Heart left ventricle (tissue), 16 donors: ENCODE measurements around the gene BBS4. TPM values are rescaled to one million over a fixed set of nuclear protein-coding genes. Genes with fewer than 3 reads are reported as not detected.

Experiments used
- ATAC-seq, 4 donors: fragments of 200-7000 bp; cut with Tn5 transposase; one replicate each; pipeline ENCODE4 v1.9.1; 2020 to 2022; ENCODE audit warnings: moderate library complexity in 4 of 4, mild to moderate bottlenecking in 3 of 4, moderate number of reproducible peaks in 1 of 4
- DNase-seq, 5 donors: peaks; one replicate each; pipeline ENCODE4 v3.0.0-alpha.2; 2020
- H3K27ac ChIP-seq, 12 donors: fragments of 200-600 bp; sonication (generic) in 4 of 12; one replicate each; pipeline versions ENCODE4 v1.5.0 to v1.8.0; 2016 to 2022; ENCODE audit warnings: mild to moderate bottlenecking in 2 of 12
- H3K27me3 ChIP-seq, 9 donors: fragments of 200-600 bp; sonication (generic) in 2 of 9; one replicate each; pipeline versions ENCODE4 v1.5.1 to v1.8.0; 2016 to 2022; ENCODE audit warnings: mild to moderate bottlenecking in 3 of 9
- H3K36me3 ChIP-seq, 9 donors: fragments of 200-600 bp; sonication (generic) in 2 of 9; one replicate each; pipeline versions ENCODE4 v1.5.0 to v1.8.0; 2018 to 2022; ENCODE audit warnings: mild to moderate bottlenecking in 2 of 9
- H3K4me1 ChIP-seq, 12 donors: fragments of 200-600 bp; sonication (generic) in 4 of 12; one replicate each; pipeline versions ENCODE4 v1.5.0 to v1.8.0; 2016 to 2022; ENCODE audit warnings: mild to moderate bottlenecking in 3 of 12
- H3K4me3 ChIP-seq, 12 donors: fragments of 200-600 bp; sonication (generic) in 4 of 12; one replicate each; pipeline versions ENCODE4 v1.5.0 to v1.8.0; 2017 to 2022; ENCODE audit warnings: mild to moderate bottlenecking in 9 of 12, moderate library complexity in 4 of 12
- H3K9me3 ChIP-seq, 12 donors: fragments of 200-600 bp; sonication (generic) in 4 of 12; one replicate each; pipeline versions ENCODE4 v1.5.0 to v1.8.0; 2016 to 2022; ENCODE audit warnings: mild to moderate bottlenecking in 1 of 12
- POLR2A ChIP-seq, 2 donors: fragments of 450-650 bp; IDR thresholded peaks; one replicate each; pipeline ENCODE4 v1.6.1; 2017; ENCODE audit warnings: antibody characterized with exemption in 2 of 2, mild to moderate bottlenecking in 2 of 2, moderate library complexity in 2 of 2
- WGBS, 4 donors: extraction: QIAGEN DNeasy Blood & Tissue Kit in 2 of 4; methylation state at CpG; one replicate each; pipeline versions ENCODE4 v1.1.5 to v1.1.7; 2013 to 2018; 5-methylcytosine and 5-hydroxymethylcytosine counted together
- intact Hi-C, 10 donors: fragments of 100-400 bp; cut with DNase I; formaldehyde crosslinking; loops; one replicate each; pipeline versions ENCODE4 v1.11.1 to v1.14.2; 2022
- polyA plus RNA-seq, 2 donors: library from polyadenylated mRNA; stranded (reverse); fragments of 200-250 nt; gene quantifications; one replicate each; pipeline ENCODE4 v1.2.3, GENCODE V29; 2013
- total RNA-seq, 9 donors: library from RNA; depleted of rRNA in 2 of 9; stranded (reverse); fragments of >200 nt in 2 of 9; fragmentation: NEBNext Ultra II Directional in 3 of 9; extraction: Animal tissue kit (Norgen Biotek cat#: 25700) in 3 of 9; gene quantifications; one replicate each; pipeline versions ENCODE4 v1.1.0 to v1.2.4, GENCODE V29; 2016 to 2023
- TF ChIP-seq, protein P1 (sequence below), 12 donors: fragments of 200-600 bp; sonication (generic) in 4 of 12; IDR thresholded peaks; one replicate each; pipeline versions ENCODE4 v1.5.0 to v1.8.0; 2018 to 2022; ENCODE audit warnings: antibody characterized with exemption in 12 of 12, mild to moderate bottlenecking in 5 of 12
- donor health status: ischemic (EF 13 %, LVEDD 7.1; RV severe dilation, severe dysfunction).
- donor health status: healthy with polysubstance abuse.
- donor health status: DM: no; HTN: yes; CAD: no.
- donor health status: DM: no; HTN: no; CAD: no.
- donor health status: ischemic (EF 25% LVEDD 6.9; RV normal size, moderate dysfunction).
- donor health status: ischemic (EF 25% LVEDD 5.7; RV mildly dilated, moderate dysfunction).
- donor health status: healthy.
- donor health status: DM: yes; HTN: yes; CAD: no.
- donor health status: ischemic (EF 35%, LVEDD 5.7; RV mildly dilated, moderate dysfunction).
- donor health status: nonischemic (EF 11% LVEDD 7.7; RV severe dilation, severe dysfunction).
- donor health status: DM: yes; HTN: yes; CAD: no.
- donor health status: PGD.
- donor health status: ischemic (EF 29% LVEDD 5.4; RV normal size, mild dysfunction).
- donor health status: nonischemic (EF 23%, LVEDD 6.1; RV moderate dilation, normal function).

Gene BBS4
- total and polyA plus RNA-seq, 11 donors = 5.5 to 19.4 (median 12.7) TPM

DNA sequence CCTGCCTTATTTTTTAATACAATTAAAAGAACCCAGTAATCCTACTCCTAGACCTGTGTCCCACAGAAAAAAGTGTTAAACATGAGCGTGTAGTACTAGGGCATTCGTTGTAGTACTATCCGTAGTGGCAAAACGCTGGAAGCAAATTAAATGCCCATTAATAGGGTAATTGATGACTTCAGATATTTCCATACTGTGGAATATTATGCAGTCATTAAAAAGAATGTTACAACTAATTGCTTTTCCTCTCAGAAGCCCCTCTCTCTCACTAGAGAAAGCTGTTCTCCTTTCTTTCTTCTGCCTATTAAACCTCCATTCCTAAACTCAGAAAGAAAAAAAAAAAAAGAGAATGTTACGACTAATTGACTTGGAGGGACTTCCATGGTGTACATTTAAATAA lies 2.7 kb downstream of the BBS4 start:
- DNase-seq (no peak), ATAC-seq (no peak)
- Histone ChIP-seq H3K27ac (no peak overlapping the region), H3K36me3 (no peaks in the 10 kb centered on the region), H3K9me3 (no peaks in the 10 kb centered on the region), H3K27me3 (no peaks in the 10 kb centered on the region), H3K4me1 (peaks cover 0 to 14% (median 8%) of the 10 kb centered on the region in 12 donors), H3K4me3 (no peak overlapping the region)
- intact Hi-C loops = loop anchor here in 1 of 10 donors (10.0 kb wide), 2 partner anchors 84 to 214 kb away; partner anchors contain the start of gene ARIH1
- no peak for TF ChIP-seq POLR2A (IDR thresholded peaks at IDR 0.05)
- TF ChIP-seq, protein P1, sequence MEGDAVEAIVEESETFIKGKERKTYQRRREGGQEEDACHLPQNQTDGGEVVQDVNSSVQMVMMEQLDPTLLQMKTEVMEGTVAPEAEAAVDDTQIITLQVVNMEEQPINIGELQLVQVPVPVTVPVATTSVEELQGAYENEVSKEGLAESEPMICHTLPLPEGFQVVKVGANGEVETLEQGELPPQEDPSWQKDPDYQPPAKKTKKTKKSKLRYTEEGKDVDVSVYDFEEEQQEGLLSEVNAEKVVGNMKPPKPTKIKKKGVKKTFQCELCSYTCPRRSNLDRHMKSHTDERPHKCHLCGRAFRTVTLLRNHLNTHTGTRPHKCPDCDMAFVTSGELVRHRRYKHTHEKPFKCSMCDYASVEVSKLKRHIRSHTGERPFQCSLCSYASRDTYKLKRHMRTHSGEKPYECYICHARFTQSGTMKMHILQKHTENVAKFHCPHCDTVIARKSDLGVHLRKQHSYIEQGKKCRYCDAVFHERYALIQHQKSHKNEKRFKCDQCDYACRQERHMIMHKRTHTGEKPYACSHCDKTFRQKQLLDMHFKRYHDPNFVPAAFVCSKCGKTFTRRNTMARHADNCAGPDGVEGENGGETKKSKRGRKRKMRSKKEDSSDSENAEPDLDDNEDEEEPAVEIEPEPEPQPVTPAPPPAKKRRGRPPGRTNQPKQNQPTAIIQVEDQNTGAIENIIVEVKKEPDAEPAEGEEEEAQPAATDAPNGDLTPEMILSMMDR (IDR thresholded peaks at IDR 0.05) = no peak
- 96 to 99% (median 98%) methylated on average over 5 of the region's 5 CpGs for WGBS, 4 donors

DNA sequence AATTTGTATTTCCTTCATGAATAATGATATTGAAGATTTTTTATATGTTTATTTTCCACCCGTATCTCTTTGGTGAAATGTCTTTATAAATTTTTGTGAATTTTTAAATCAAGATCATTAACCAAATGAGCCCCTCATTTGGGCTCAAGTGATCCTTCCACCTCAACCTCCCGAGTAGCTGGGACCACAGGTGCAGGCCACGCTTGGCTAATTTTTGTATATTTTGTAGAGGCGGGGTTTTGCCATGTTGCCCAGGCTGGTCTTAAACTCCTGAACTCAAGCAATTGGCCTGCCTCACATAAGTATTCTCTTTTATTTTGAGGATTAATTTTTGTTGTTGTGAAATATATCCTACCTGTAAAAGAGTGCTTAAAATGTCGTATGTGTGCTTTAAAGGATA lies 4.9 kb downstream of the BBS4 start:
- no peaks in the 10 kb centered on the region for H3K27me3 ChIP-seq
- no peak for DNase-seq
- H3K4me3 ChIP-seq = no peak overlapping the region
- no peaks in the 10 kb centered on the region for H3K9me3 ChIP-seq
- TF ChIP-seq, protein P1 (IDR thresholded peaks at IDR 0.05) = no peak
- ATAC-seq = no peak
- H3K27ac ChIP-seq = no peak overlapping the region
- no peaks in the 10 kb centered on the region for H3K36me3 ChIP-seq
- peaks cover 0 to 7% (median 2%) of the 10 kb centered on the region in 12 donors for H3K4me1 ChIP-seq
- intact Hi-C loops = no loop called here
- WGBS, 4 donors = 89 to 97% (median 93%) methylated on average over 5 of the region's 5 CpGs

DNA sequence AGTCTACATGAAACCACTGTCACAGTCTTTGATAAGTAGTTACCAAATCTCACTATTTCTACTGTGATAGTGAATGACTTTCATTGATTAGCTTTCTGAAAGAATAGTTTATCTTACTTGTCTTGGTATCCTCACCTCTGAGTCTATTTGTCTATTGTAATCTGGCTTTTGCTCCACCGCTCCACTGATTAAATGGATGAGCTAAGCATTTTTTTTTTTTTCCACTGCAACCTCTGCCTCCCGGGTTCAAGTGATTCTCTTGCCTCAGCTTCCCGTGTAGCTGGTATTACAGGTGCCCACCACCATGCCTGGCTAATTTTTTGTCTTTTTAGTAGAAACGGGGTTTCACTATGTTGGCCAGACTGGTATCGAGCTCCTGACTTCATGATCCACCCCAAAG lies 12.9 kb downstream of the BBS4 start:
- Histone ChIP-seq H3K9me3 (no peaks in the 10 kb centered on the region), H3K27ac (no peak overlapping the region), H3K27me3 (no peaks in the 10 kb centered on the region), H3K36me3 (peaks cover 0 to 2% (median 0%) of the 10 kb centered on the region in 9 donors), H3K4me3 (no peak overlapping the region), H3K4me1 (no peaks in the 10 kb centered on the region)
- DNase-seq (no peak), ATAC-seq (no peak)
- intact Hi-C loops = no loop called here
- no peak for TF ChIP-seq POLR2A (IDR thresholded peaks at IDR 0.05)
- TF ChIP-seq, protein P1 (IDR thresholded peaks at IDR 0.05) = no peak
- WGBS, 4 donors = 92 to 95% (median 94%) methylated on average over 5 of the region's 5 CpGs

DNA sequence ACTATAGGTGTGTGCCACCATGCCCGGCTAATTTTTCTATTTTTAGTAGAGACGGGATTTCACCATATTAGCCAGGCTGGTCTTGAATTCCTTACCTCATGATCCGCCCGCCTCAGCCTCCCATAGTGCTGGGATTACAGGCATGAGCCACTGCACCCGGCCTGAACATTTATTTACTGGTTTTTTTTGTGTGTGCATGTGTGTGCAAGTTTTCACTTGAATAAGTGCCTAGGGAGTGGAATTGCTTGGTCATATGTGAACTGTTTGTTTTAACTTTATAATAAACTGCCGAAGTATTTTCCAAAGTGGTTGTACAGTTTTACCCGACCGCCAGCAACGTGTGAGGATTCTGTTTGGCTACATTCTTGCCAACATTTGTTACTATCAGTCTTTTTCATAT lies 14.1 kb downstream of the BBS4 start:
- no peak for ATAC-seq
- Histone ChIP-seq H3K27ac (no peak overlapping the region), H3K9me3 (no peaks in the 10 kb centered on the region), H3K4me3 (no peak overlapping the region), H3K27me3 (no peaks in the 10 kb centered on the region), H3K4me1 (no peaks in the 10 kb centered on the region), H3K36me3 (peaks cover 0 to 2% (median 0%) of the 10 kb centered on the region in 9 donors)
- WGBS, 4 donors = 95 to 97% (median 95%) methylated on average over 9 of the region's 9 CpGs
- no peak for DNase-seq
- TF ChIP-seq POLR2A (IDR thresholded peaks at IDR 0.05) = no peak
- TF ChIP-seq, protein P1 (IDR thresholded peaks at IDR 0.05) = no peak
- intact Hi-C loops = no loop called here
